Breast epithelium (tissue), 4 donors: ENCODE results near the gene NEIL3. TPM values are rescaled to one million over a fixed set of nuclear protein-coding genes. Genes with fewer than 3 reads are reported as not detected.

Source experiments
- DNase-seq, 2 donors: peaks; one replicate each; pipeline ENCODE4 v3.0.0-alpha.2; 2019; ENCODE audit warnings: low spot score in 2 of 2
- H3K27ac ChIP-seq, 2 donors: fragments of 200-600 bp; sonication (generic) in 1 of 2; one replicate each; pipeline ENCODE4 v1.5.1; 2016 to 2019; ENCODE audit warnings: mild to moderate bottlenecking in 1 of 2
- H3K27me3 ChIP-seq, 2 donors: fragments of 200-600 bp; sonication (generic) in 1 of 2; one replicate each; pipeline versions ENCODE4 v1.5.1 to v1.6.0; 2017 to 2019; ENCODE audit warnings: control low read depth in 1 of 2, mild to moderate bottlenecking in 1 of 2
- H3K36me3 ChIP-seq: fragments of 200-600 bp; one replicate; pipeline ENCODE4 v1.5.1; 2019
- H3K4me1 ChIP-seq, 2 donors: fragments of 200-600 bp; sonication (generic); one replicate each; pipeline ENCODE4 v1.5.1; 2016 to 2019; ENCODE audit warnings: control low read depth in 1 of 2
- H3K4me3 ChIP-seq, 3 donors: fragments of 200-600 bp; sonication (generic); 1 replicate in 2 of 3; 2 replicates in 1 of 3; pipeline ENCODE4 v1.5.1; 2016 to 2019; ENCODE audit warnings: mild to moderate bottlenecking in 3 of 3, moderate library complexity in 2 of 3
- H3K9me3 ChIP-seq, 2 donors: fragments of 200-600 bp; sonication (generic) in 1 of 2; one replicate each; pipeline ENCODE4 v1.5.1; 2016 to 2019; ENCODE audit warnings: control low read depth in 1 of 2
- POLR2A ChIP-seq: fragments of 450-650 bp; IDR thresholded peaks from one replicate; pipeline ENCODE4 v1.6.1; 2016; ENCODE audit warnings: antibody characterized with exemption, mild to moderate bottlenecking, moderate library complexity
- POLR2AphosphoS5 ChIP-seq, 3 donors: sonication (generic); formaldehyde crosslinking; IDR thresholded peaks; one replicate each; pipeline ENCODE4 v1.6.1; 2017; ENCODE audit warnings: antibody characterized with exemption in 3 of 3
- intact Hi-C: fragments of 100-400 bp; cut with DNase I; formaldehyde crosslinking; loops from one replicate; pipeline ENCODE4 v1.15.1; 2023; ENCODE audit warnings: low total_unique reads
- total RNA-seq, 3 donors: library from RNA; depleted of rRNA; stranded (reverse); fragments of >200 nt; gene quantifications; one replicate each; pipeline ENCODE4 v1.1.0, GENCODE V29; 2016
- TF ChIP-seq, protein P1 (sequence below), 3 donors: fragments of 450-650 bp; IDR thresholded peaks; one replicate each; pipeline ENCODE4 v1.5.1; 2016 to 2017; ENCODE audit warnings: antibody characterized with exemption in 3 of 3, mild to moderate bottlenecking in 3 of 3, moderate library complexity in 3 of 3

Gene NEIL3
- total RNA-seq, 3 donors from 2014 or later = 0.32 TPM; not detected in 2

- no peak overlapping the region for H3K27ac ChIP-seq
- no peaks in the 10 kb centered on the region for H3K9me3 ChIP-seq
- no peak overlapping the region for H3K4me3 ChIP-seq
- no peak for TF ChIP-seq POLR2AphosphoS5 (IDR thresholded peaks at IDR 0.05)
- TF ChIP-seq POLR2A = no peak
- TF ChIP-seq, protein P1, sequence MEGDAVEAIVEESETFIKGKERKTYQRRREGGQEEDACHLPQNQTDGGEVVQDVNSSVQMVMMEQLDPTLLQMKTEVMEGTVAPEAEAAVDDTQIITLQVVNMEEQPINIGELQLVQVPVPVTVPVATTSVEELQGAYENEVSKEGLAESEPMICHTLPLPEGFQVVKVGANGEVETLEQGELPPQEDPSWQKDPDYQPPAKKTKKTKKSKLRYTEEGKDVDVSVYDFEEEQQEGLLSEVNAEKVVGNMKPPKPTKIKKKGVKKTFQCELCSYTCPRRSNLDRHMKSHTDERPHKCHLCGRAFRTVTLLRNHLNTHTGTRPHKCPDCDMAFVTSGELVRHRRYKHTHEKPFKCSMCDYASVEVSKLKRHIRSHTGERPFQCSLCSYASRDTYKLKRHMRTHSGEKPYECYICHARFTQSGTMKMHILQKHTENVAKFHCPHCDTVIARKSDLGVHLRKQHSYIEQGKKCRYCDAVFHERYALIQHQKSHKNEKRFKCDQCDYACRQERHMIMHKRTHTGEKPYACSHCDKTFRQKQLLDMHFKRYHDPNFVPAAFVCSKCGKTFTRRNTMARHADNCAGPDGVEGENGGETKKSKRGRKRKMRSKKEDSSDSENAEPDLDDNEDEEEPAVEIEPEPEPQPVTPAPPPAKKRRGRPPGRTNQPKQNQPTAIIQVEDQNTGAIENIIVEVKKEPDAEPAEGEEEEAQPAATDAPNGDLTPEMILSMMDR (IDR thresholded peaks at IDR 0.05) = no peak
- no peaks in the 10 kb centered on the region for H3K4me1 ChIP-seq
- intact Hi-C loops = no loop called here
- no peaks in the 10 kb centered on the region for H3K27me3 ChIP-seq
- DNase-seq = no peak
- H3K36me3 ChIP-seq = no peaks in the 10 kb centered on the region
These were observed 38.7 kb downstream of the NEIL3 start for GRCh38 chr4:177348348-177348747.

DNA sequence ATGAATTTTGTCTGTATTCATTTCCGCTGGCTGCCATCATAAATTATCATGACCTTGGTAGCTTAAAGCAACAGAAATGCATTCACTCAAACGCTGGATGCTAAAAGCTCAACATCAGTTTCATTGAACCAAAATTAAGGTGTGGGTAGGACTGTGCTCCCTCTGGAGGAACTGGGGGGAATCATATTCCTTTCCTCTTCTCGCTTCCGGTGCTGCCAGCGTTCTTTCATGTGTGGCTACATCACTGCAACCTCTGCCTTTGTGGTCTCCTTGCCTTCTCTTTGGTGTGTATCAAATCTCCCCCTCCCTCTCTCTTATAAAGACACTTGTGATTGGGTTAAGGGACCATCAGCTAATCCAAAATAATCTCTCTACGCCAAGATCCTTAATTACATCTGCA is 39.5 kb downstream of the NEIL3 start:
- H3K36me3 ChIP-seq = no peaks in the 10 kb centered on the region
- H3K4me3 ChIP-seq = no peak overlapping the region
- H3K4me1 ChIP-seq = no peaks in the 10 kb centered on the region
- intact Hi-C loops = no loop called here
- no peaks in the 10 kb centered on the region for H3K27me3 ChIP-seq
- no peak for DNase-seq
- TF ChIP-seq, protein P1 (IDR thresholded peaks at IDR 0.05) = no peak
- TF ChIP-seq POLR2A = no peak
- TF ChIP-seq POLR2AphosphoS5 (IDR thresholded peaks at IDR 0.05) = no peak
- H3K9me3 ChIP-seq = no peaks in the 10 kb centered on the region
- H3K27ac ChIP-seq = no peak overlapping the region

DNA sequence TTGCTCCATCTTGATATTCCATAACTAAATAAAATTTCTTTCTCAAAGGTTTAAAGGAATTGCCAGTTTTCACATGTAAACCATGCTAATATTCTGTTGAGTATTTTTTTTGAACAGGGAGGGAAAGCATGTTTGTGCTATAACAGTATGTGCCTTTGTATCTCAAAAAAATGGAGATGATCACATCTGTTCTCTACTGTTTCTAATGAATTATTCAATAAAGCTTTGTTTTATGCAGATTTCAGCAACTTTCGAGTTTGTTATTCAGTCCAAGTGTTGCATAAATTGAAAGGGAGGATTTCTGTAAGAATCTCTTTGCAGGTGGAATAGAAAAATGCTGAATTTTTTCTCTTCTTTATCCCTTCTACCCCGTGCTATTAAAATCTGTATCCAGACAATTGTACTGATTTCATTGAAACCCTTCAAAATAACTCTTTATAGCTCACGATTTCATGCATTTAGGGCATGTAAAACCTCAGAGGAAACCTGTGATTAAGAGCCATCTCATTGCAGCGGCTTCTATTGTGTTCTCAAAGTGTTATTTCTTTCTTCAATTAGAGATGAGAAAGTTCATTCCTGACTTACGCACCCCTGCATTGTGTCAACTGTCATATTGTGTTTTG is 42.1 kb downstream of the NEIL3 start:
- no peaks in the 10 kb centered on the region for H3K9me3 ChIP-seq
- intact Hi-C loops = no loop called here
- TF ChIP-seq POLR2AphosphoS5 (IDR thresholded peaks at IDR 0.05) (no peak), POLR2A (no peak)
- TF ChIP-seq, protein P1 (IDR thresholded peaks at IDR 0.05) = no peak
- H3K4me3 ChIP-seq = no peak overlapping the region
- H3K27me3 ChIP-seq = no peaks in the 10 kb centered on the region
- no peaks in the 10 kb centered on the region for H3K4me1 ChIP-seq
- H3K36me3 ChIP-seq = no peaks in the 10 kb centered on the region
- H3K27ac ChIP-seq = no peak overlapping the region
- no peak for DNase-seq

DNA sequence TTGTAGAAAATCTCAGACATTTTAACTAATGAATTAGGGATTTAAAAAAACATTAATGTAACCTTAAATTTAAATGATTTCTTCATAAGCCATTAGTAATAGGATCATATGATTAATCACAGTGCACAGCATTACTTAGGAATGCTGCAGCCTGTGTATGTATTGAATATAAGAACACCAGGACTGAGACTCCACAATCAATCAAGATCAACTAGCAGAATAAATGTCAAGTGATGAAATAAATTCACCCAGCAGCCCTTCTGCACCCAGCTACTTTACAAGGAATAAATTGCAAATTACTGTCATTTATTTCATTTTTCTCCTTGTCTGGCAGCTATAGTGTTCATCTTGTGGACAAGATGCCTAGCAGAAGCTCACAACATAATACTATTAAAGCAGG is 46.5 kb downstream of the NEIL3 start:
- TF ChIP-seq POLR2A (no peak), POLR2AphosphoS5 (IDR thresholded peaks at IDR 0.05) (no peak)
- TF ChIP-seq, protein P1 (IDR thresholded peaks at IDR 0.05) = no peak
- no peak overlapping the region for H3K4me3 ChIP-seq
- no peaks in the 10 kb centered on the region for H3K4me1 ChIP-seq
- H3K9me3 ChIP-seq = no peaks in the 10 kb centered on the region
- H3K27ac ChIP-seq = no peak overlapping the region
- no peak for DNase-seq
- intact Hi-C loops = no loop called here
- H3K36me3 ChIP-seq = no peaks in the 10 kb centered on the region
- no peaks in the 10 kb centered on the region for H3K27me3 ChIP-seq

DNA sequence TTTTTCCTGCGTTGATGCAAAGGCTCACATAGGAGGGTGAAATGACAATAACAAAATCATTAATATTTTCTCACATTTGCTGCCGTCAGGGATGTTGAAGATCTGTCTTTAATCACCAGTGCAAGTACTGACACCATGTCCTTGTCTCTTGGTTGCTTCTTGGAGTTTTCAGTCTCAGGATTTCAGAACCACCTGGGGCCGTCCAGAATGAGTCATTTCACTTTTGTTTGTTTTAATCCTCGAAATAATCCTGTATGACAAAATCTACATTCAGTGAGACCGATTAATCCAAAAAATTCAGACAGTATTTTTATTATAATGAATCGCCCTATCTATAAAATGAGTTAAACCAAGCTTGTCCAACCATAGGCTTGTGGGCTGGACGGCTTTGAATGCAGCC is 47.2 kb downstream of the NEIL3 start:
- no peaks in the 10 kb centered on the region for H3K36me3 ChIP-seq
- H3K27ac ChIP-seq = no peak overlapping the region
- intact Hi-C loops = no loop called here
- no peak overlapping the region for H3K4me3 ChIP-seq
- H3K9me3 ChIP-seq = no peaks in the 10 kb centered on the region
- no peaks in the 10 kb centered on the region for H3K4me1 ChIP-seq
- H3K27me3 ChIP-seq = no peaks in the 10 kb centered on the region
- no peak for DNase-seq
- TF ChIP-seq POLR2A (no peak), POLR2AphosphoS5 (IDR thresholded peaks at IDR 0.05) (no peak)
- TF ChIP-seq, protein P1 (IDR thresholded peaks at IDR 0.05) = no peak
